ENCODE data around the gene VWA7.

GRCh38 chr6:31777667-31778050 lies 531 bp upstream of the VWA7 start:
- TF ChIP-seq CTCF (IDR thresholded peaks at IDR 0.05): no peak
- TF ChIP-seq POLR2AphosphoS5 (IDR thresholded peaks at IDR 0.05): no peak
- TF ChIP-seq POLR2A (IDR thresholded peaks at IDR 0.05): no peak
